DMS 273 (cell line): ENCODE data around the gene MAD1L1.
"Not testable (repeated sequence)": the region's sequence is repeated elsewhere in the genome, so short reads cannot be mapped to it uniquely, and the experiment has no call there.

Source experiments
- DNase-seq: peaks from one replicate; lab custom pipeline; 2025; ENCODE audit not compliant: unreplicated experiment; lab: John Stamatoyannopoulos, UW

MAD1L1 gene

GRCh38 chr7:1892011-1892965 is 340.5 kb downstream of the MAD1L1 start:
- DNase-seq, result no peak

- no peak for DNase-seq
These were observed 342.2 kb downstream of the MAD1L1 start for GRCh38 chr7:1890289-1891235.

- no peak for DNase-seq
These were observed 343.1 kb downstream of the MAD1L1 start for GRCh38 chr7:1889556-1890181.

GRCh38 chr7:1889091-1889490 is 343.7 kb downstream of the MAD1L1 start:
- DNase-seq, result no peak

GRCh38 chr7:1888425-1888824 is 344.3 kb downstream of the MAD1L1 start:
- no peak for DNase-seq

- DNase-seq, result no peak
These were observed 345.5 kb downstream of the MAD1L1 start for GRCh38 chr7:1887251-1887650.

GRCh38 chr7:1886361-1887064 is 346.2 kb downstream of the MAD1L1 start:
- DNase-seq, result no peak

GRCh38 chr7:1885465-1886226 is 347.1 kb downstream of the MAD1L1 start:
- DNase-seq, result no peak

- no peak for DNase-seq
These were observed 348.0 kb downstream of the MAD1L1 start for GRCh38 chr7:1884583-1885350.

GRCh38 chr7:1883834-1884582 is 348.7 kb downstream of the MAD1L1 start:
- DNase-seq, result no peak

GRCh38 chr7:1883031-1883761 is 349.5 kb downstream of the MAD1L1 start:
- DNase-seq, result no peak

- DNase-seq, result no peak
These were observed 350.3 kb downstream of the MAD1L1 start for GRCh38 chr7:1882451-1882850.

GRCh38 chr7:1881946-1882345 is 350.8 kb downstream of the MAD1L1 start:
- DNase-seq, result no peak

- DNase-seq, result not testable (repeated sequence)
These were observed 356.1 kb downstream of the MAD1L1 start for GRCh38 chr7:1876641-1877040.

- peak; percentile 67 for DNase-seq
These were observed 357.1 kb downstream of the MAD1L1 start for GRCh38 chr7:1875392-1876199.

GRCh38 chr7:1874590-1875391 is 358.0 kb downstream of the MAD1L1 start:
- DNase-seq, result not testable (repeated sequence)
